HG02885 (cell line): ENCODE results near the gene VANGL1.
A peak's percentile ranks its signal among the peaks of the same experiment; 100 is the strongest.

Experiments
- ATAC-seq: cut with Tn5 transposase; IDR thresholded peaks from one replicate; pipeline ENCODE4 v1.9.1; 2021; ENCODE audit warnings: mild to moderate bottlenecking; ENCODE audit not compliant: unreplicated experiment, poor library complexity

Gene VANGL1

GRCh38 chr1:115643225-115643624 lies 1.5 kb downstream of the VANGL1 start:
- no peak for ATAC-seq

GRCh38 chr1:115643666-115644065 lies 1.9 kb downstream of the VANGL1 start:
- ATAC-seq = no peak

GRCh38 chr1:115644109-115644508 lies 2.3 kb downstream of the VANGL1 start:
- no peak for ATAC-seq

GRCh38 chr1:115647047-115647446 lies 5.3 kb downstream of the VANGL1 start:
- ATAC-seq = no peak

GRCh38 chr1:115647507-115647906 lies 5.7 kb downstream of the VANGL1 start:
- ATAC-seq = no peak

GRCh38 chr1:115647919-115648650 lies 6.3 kb downstream of the VANGL1 start:
- ATAC-seq = no peak

GRCh38 chr1:115648717-115649691 lies 7.2 kb downstream of the VANGL1 start:
- peak; percentile 86 for ATAC-seq

GRCh38 chr1:115649964-115650363 lies 8.2 kb downstream of the VANGL1 start:
- ATAC-seq = no peak

- ATAC-seq = no peak
Observed at GRCh38 chr1:115650961-115651360, 9.2 kb downstream of the VANGL1 start.

- ATAC-seq = no peak
Observed at GRCh38 chr1:115651391-115651790, 9.6 kb downstream of the VANGL1 start.

- ATAC-seq = no peak
Observed at GRCh38 chr1:115652236-115652788, 10.5 kb downstream of the VANGL1 start.

- ATAC-seq = no peak
Observed at GRCh38 chr1:115654125-115654524, 12.4 kb downstream of the VANGL1 start.

- no peak for ATAC-seq
Observed at GRCh38 chr1:115654663-115655305, 13.0 kb downstream of the VANGL1 start.

- no peak for ATAC-seq
Observed at GRCh38 chr1:115655306-115655663, 13.5 kb downstream of the VANGL1 start.

- no peak for ATAC-seq
Observed at GRCh38 chr1:115655916-115656315, 14.1 kb downstream of the VANGL1 start.

- ATAC-seq = no peak
Observed at GRCh38 chr1:115656461-115657077, 14.8 kb downstream of the VANGL1 start.

- no peak for ATAC-seq
Observed at GRCh38 chr1:115658646-115659045, 16.9 kb downstream of the VANGL1 start.

GRCh38 chr1:115660151-115660550 lies 18.4 kb downstream of the VANGL1 start:
- no peak for ATAC-seq

GRCh38 chr1:115661157-115661556 lies 19.4 kb downstream of the VANGL1 start:
- ATAC-seq = no peak
